ENCODE data around the gene ARHGAP6.

GRCh38 chrX:11381464-11381863, 284.3 kb downstream of the ARHGAP6 start:
- TF ChIP-seq CTCF (IDR thresholded peaks at IDR 0.05) (peak; percentile 25 to 73 (median 60)), POLR2A (IDR thresholded peaks at IDR 0.05) (peak in 1 of 2 donors; percentile 29)

All from thyroid gland (tissue), 4 donors.